Choroid plexus epithelial cell (primary cell): ENCODE data around the gene ZNHIT6.

Source experiments
- DNase-seq: peaks from one replicate; pipeline ENCODE4 v3.0.0-alpha.2; 2010; ENCODE audit warnings: low read depth
- H3K4me3 ChIP-seq: 2 replicates; pipeline ENCODE4 v1.5.1; 2011; ENCODE audit warnings: low read depth, mild to moderate bottlenecking, control low read depth, low read length, moderate library complexity
- TF ChIP-seq, protein P1 (sequence below): conservative IDR thresholded peaks from 2 replicates; pipeline ENCODE4 v1.5.1; 2011; ENCODE audit warnings: low read depth, mild to moderate bottlenecking, control low read depth, inconsistent platforms, low read length, moderate library complexity

ZNHIT6 gene

DNA sequence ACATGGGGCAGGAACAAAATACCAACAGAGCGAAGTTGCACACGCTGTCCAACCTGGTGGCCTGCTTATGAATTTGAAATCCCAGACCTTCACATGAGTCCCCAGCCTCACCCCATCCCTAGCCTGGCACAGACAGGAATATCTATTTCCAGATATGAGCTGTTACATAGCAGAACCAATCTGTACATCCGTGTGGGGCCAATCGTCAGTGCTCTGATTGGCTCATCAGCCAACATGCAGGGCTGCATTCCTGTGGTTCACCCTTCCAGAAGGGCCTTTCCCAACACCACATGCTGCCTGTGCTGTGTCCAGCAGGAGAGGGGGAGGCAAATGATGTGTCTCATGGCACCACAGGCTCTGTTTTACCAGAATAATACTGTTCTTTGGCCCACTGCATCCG, 96.4 kb downstream of the ZNHIT6 start:
- H3K4me3 ChIP-seq, result no peak overlapping the region
- TF ChIP-seq, protein P1, sequence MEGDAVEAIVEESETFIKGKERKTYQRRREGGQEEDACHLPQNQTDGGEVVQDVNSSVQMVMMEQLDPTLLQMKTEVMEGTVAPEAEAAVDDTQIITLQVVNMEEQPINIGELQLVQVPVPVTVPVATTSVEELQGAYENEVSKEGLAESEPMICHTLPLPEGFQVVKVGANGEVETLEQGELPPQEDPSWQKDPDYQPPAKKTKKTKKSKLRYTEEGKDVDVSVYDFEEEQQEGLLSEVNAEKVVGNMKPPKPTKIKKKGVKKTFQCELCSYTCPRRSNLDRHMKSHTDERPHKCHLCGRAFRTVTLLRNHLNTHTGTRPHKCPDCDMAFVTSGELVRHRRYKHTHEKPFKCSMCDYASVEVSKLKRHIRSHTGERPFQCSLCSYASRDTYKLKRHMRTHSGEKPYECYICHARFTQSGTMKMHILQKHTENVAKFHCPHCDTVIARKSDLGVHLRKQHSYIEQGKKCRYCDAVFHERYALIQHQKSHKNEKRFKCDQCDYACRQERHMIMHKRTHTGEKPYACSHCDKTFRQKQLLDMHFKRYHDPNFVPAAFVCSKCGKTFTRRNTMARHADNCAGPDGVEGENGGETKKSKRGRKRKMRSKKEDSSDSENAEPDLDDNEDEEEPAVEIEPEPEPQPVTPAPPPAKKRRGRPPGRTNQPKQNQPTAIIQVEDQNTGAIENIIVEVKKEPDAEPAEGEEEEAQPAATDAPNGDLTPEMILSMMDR, result no peak
- peak; percentile 100 for DNase-seq

DNA sequence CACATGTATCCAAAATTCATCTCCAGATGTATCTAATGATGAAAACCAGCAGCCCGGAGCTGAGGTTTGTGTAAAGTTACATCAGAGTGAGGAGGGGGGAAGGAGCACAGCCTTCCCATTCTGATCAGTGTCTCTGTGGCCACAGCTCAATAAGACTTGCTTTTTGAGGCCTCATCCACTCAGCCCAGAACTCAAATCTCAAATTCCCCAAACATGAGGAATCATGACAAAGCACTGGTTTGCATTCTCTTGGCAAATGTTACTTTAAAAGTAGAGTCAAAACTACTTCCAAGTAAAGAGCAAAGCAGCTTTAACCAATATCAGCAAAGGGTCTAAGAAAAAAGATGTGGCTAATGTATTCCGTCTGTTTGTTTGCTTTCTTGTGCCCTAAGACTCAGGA, 96.8 kb downstream of the ZNHIT6 start:
- TF ChIP-seq, protein P1, result no peak
- no peak overlapping the region for H3K4me3 ChIP-seq
- DNase-seq, result peak; percentile 83

DNA sequence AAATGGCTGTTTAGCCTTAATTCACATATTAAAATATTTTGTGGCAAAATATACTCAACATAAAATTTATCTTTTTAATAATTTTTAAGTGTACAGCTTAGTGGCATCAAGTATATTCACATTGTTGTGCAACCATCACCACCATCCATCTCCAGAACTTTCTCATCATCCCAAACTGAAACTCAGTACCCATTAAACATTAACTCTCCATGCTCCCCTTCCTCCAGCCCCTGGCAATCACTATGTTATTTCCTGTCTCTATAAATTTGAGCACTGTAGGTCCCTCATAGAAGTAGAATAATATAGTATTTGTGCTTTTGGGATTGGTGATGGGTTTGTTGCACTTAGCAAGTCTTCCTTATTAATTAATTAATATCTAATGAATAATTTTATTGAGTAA, 98.3 kb downstream of the ZNHIT6 start:
- no peak overlapping the region for H3K4me3 ChIP-seq
- no peak for DNase-seq
- TF ChIP-seq, protein P1, result no peak

DNA sequence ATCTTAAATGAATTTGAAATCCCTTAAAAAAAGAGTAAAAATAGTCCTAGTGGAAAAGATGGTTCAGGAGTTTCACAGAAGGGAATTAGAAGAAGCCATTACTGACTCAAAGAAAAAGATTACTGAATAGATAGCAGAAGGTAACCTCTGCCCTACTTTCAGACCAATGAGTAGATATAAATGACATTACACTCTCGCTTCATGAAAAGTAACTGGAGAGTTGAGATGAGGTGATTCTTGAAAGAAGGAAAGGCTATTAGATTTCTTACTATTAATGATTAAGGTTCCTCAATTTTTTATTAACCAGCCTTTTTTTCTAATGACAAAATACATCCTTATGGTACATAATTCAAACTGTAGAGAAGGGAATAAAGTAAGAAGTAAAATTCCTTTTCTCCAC, 99.4 kb downstream of the ZNHIT6 start:
- TF ChIP-seq, protein P1, result no peak
- DNase-seq, result no peak
- H3K4me3 ChIP-seq, result no peak overlapping the region

DNA sequence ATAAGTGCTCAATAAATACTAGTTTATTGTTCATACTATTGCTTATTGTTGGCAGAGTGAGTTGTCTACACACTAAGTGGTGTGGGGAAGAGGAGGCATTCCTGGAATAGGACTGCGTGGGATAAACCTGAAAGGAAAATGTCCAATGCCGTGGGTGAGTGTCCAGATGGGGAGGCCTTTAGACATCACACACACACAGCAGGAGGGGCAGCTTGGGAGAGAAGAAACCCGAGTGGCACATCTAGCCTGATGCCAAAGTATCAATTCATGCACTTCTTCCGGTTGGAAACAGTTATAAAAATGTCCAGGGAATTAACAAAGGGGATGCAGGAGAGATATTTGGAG, 100.3 kb downstream of the ZNHIT6 start:
- no peak overlapping the region for H3K4me3 ChIP-seq
- DNase-seq, result no peak
- TF ChIP-seq, protein P1, result no peak

DNA sequence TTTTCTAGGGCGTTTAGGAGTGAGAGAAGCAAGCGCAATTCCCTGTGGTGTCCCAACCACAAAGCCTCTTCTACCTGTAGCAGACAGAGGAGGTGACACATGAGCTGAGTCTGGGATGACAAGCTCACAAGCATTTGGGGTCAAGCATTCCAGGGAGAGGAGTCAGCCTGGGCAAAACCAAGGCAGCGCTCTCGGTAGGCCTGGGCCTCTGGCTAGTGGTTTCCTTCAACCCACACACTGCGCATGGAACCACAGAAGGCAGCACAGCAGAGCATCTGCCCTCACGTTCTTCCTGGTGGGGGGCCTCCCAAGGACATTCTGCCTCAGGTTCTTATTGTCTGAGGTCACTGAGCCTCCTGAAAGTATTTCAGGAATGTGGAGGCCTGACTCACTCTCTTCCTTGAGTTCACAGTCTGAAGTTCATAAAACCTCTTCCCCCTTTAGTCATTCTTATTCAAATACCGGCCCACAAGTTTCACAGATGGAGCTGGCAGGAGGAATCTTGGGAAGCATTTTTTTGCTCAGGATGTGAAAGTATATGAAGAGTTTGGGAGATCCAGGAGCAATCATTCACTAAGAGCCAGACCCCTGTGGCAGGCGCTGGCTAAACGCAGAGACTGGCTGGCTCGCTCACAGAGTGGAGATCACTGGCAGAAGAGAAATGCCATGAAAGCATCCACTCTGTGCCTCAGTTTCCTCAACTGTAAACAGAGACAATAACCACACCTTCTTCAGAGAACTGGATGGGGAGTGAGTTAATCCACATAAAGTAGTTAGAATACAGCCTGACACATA, 100.9 kb downstream of the ZNHIT6 start:
- TF ChIP-seq, protein P1, result peak; percentile 15
- no peak overlapping the region for H3K4me3 ChIP-seq
- peak; percentile 99 for DNase-seq

DNA sequence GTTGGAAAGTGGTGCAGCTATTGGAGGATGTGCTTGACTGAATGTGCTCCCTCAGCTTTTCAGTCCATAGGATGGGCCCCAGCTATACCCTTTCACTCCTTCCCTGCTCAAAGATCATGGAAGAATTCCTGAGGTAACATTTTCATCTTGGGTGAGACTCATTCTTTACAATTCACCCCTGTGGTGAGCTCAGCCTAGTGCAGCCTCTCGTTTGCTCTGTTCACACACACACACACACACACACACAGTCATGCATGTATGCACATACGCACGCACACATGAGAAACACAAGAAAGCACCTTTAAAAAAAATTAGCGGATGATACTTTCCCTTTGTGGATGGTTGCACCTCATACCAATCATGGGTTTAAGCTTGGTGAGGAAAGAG, 101.8 kb downstream of the ZNHIT6 start:
- peak; percentile 68 for DNase-seq
- TF ChIP-seq, protein P1, result no peak
- no peak overlapping the region for H3K4me3 ChIP-seq
